Measurements from ENCODE around the gene FAM170A.

GRCh38 chr5:119626086-119626485 is 3.3 kb upstream of the FAM170A start:
- TF ChIP-seq, protein P1, sequence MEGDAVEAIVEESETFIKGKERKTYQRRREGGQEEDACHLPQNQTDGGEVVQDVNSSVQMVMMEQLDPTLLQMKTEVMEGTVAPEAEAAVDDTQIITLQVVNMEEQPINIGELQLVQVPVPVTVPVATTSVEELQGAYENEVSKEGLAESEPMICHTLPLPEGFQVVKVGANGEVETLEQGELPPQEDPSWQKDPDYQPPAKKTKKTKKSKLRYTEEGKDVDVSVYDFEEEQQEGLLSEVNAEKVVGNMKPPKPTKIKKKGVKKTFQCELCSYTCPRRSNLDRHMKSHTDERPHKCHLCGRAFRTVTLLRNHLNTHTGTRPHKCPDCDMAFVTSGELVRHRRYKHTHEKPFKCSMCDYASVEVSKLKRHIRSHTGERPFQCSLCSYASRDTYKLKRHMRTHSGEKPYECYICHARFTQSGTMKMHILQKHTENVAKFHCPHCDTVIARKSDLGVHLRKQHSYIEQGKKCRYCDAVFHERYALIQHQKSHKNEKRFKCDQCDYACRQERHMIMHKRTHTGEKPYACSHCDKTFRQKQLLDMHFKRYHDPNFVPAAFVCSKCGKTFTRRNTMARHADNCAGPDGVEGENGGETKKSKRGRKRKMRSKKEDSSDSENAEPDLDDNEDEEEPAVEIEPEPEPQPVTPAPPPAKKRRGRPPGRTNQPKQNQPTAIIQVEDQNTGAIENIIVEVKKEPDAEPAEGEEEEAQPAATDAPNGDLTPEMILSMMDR (IDR thresholded peaks at IDR 0.05 in 8 of 11, conservative IDR thresholded peaks at IDR 0.05 in 3 of 11), result no peak
- no peak for TF ChIP-seq POLR2AphosphoS5 (IDR thresholded peaks at IDR 0.05)
- no peak for TF ChIP-seq POLR2A (IDR thresholded peaks at IDR 0.05)
